Stimulated activated CD8-positive, alpha-beta memory T cell treated with anti-CD3 and anti-CD28 coated beads, Interleukin-2, amount 100 ng/mL, for 1 hour (primary cell): ENCODE results near the gene RS1.

Source experiments
- DNase-seq, 2 donors: peaks; one replicate each; pipeline ENCODE4 v3.0.0-alpha.2; 2020; ENCODE audit warnings: low read depth in 2 of 2

Gene RS1

GRCh38 chrX:18598413-18598812 is 73.5 kb downstream of the RS1 start:
- DNase-seq = no peak

DNA sequence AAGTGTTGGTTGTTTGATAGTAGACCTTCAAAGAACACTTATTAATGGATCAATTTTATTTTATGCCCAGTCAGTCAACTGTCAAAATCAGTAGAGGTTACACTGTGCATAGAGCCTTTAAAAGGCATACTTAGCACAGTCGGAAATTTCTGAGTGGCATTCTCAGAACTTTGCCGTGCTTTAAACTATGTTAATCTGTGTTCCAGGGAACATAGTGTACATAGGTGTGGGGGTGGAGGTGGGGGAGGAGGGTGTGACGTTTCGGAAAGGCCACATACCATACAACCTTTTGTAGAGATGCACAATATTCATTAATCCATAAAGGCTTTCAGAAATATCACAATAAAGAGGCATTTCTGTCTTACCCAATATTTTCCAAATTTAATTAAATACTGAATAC is 75.8 kb downstream of the RS1 start:
- DNase-seq = no peak

- DNase-seq = no peak
These were observed 77.8 kb downstream of the RS1 start for GRCh38 chrX:18594079-18594478.

- DNase-seq = no peak
These were observed 80.1 kb downstream of the RS1 start for GRCh38 chrX:18591834-18592233.
